Central memory CD4-positive, alpha-beta T cell (primary cell): ENCODE measurements around the gene DBNDD2.

Source experiments
- DNase-seq: peaks from one replicate; pipeline ENCODE4 v3.0.0; 2022

DBNDD2 gene

DNA sequence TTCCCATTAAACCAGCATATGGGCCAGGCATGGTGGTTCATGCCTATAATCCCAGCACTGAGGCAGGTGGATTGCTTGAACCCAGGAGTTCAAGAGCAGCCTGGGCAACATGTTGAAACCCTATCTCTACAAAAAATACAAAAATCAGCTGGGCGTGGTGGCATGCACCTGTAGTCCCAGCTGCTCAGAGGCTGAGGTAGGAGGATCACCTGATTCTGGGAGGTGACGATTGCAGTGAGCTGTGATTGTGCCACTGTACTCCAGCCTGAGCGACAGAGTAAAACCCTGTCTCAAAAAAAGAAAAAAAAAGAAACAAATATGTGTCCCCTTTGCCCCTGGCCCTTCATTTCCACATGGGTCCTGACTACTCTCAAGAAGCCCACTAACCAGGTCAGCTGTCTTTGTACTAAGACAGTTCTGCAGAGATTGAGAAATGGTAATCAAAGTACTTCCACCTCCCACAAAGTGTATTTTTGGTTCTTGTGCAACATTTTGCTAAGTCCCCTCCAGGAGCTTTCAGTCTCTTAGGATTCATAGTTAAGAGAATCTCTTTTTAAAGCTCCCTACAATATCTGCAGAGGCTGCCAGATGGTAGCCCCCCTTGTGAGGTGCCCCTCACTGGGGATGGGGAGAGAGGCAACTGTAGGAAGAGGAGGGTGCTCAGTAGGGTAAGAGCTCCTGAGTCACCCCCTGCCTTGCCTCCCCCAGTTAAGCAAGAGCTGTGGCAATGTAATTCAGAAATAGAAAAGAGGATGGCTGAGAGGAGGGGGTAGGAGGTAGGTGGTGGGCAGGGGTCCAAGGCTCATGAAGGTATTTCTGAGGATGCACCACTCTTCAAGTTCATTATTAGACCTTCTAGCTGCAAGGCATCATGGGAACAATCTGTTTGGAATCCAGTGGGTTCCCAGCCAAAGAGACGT, 44.9 kb downstream of the DBNDD2 start:
- DNase-seq, result no peak

DNA sequence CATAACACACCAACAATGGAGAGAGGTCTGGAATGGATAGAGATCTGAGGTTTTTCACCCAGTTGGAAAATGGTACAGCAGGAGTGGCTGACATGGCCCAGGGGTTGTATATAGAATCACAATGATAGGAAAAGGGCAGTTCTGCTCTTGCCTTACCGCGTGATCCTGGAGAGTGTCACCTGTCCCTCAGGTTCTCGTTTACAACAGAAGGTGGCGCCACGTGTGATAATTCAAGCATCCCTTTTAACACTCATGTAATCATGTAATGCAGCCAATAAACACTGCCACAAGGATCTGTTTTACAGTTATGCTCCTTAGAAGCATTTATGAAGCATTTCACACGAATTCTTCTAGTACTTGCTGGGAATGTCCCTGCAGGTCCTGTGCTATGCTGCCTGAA, 48.5 kb downstream of the DBNDD2 start:
- no peak for DNase-seq

DNA sequence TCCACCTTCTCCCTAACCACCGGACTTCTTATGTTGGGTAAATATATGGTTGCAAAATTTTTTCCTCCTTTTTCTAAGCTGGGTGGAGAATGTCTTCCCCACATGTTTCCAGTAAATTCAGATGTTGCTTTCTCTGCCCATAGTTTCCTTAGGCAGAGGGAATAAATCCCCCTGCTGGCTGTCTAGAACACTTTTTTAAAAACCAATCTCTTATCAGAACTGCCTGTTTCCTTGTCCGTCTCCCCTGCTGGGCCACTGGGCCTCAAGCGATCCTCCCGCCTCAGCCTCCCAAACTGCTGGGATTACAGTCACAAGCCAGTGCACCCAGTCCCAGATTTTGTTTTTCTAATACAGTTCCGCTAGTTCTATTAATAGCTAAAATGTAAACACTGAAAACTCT, 51.5 kb downstream of the DBNDD2 start:
- no peak for DNase-seq
